Neural cell (in vitro differentiated cells): ENCODE measurements around the gene MUSK. TPM values are rescaled to one million over a fixed set of nuclear protein-coding genes. Genes with fewer than 3 reads are reported as not detected.

Experiments
- H2AFZ ChIP-seq: fragments of 200-600, 300-800 bp; sonication (generic), shearing (Covaris generic); 2 replicates; pipeline ENCODE4 v1.6.0; 2014; ENCODE audit warnings: low read depth, mild to moderate bottlenecking, antibody characterized with exemption, low read length, moderate library complexity
- H3F3A ChIP-seq: fragments of 200-600 bp; shearing (Covaris generic); 2 replicates; pipeline ENCODE4 v1.6.1; 2016; ENCODE audit warnings: mild to moderate bottlenecking, moderate library complexity, mixed read lengths, antibody characterized with exemption, low read length; ENCODE audit not compliant: insufficient read depth, poor library complexity, severe bottlenecking
- H3K27ac ChIP-seq: fragments of 200-600, 300-800 bp; sonication (generic), shearing (Covaris generic); 2 replicates; pipeline ENCODE4 v1.5.1; 2014; ENCODE audit warnings: mild to moderate bottlenecking, low read length, moderate library complexity
- H3K27me3 ChIP-seq: fragments of 300-800, 200-600 bp; sonication (generic), shearing (Covaris generic); 2 replicates; pipeline ENCODE4 v1.6.0; 2014; ENCODE audit warnings: mild to moderate bottlenecking, low read depth, low read length, moderate library complexity; ENCODE audit not compliant: insufficient read depth
- H3K36me3 ChIP-seq: fragments of 300-800, 200-600 bp; sonication (generic), shearing (Covaris generic); 2 replicates; pipeline ENCODE4 v1.5.1; 2014; ENCODE audit warnings: mild to moderate bottlenecking, antibody characterized with exemption, low read length, moderate library complexity; ENCODE audit not compliant: insufficient read depth
- H3K4me2 ChIP-seq: fragments of 300-800, 200-600 bp; sonication (generic), shearing (Covaris generic); 2 replicates; pipeline ENCODE4 v1.6.0; 2014; ENCODE audit warnings: mild to moderate bottlenecking, low read length
- H3K4me3 ChIP-seq: fragments of 300-800, 200-600 bp; sonication (generic), shearing (Covaris generic); 2 replicates; pipeline ENCODE4 v1.5.1; 2014; ENCODE audit warnings: mild to moderate bottlenecking, low read length, moderate library complexity
- H3K79me2 ChIP-seq: fragments of 200-600 bp; shearing (Covaris generic); replicated peaks from 2 replicates; pipeline ENCODE4 v1.6.0; 2014; ENCODE audit warnings: mild to moderate bottlenecking, low read length, moderate library complexity; ENCODE audit not compliant: insufficient read depth
- H3K9ac ChIP-seq: fragments of 300-800, 200-600 bp; sonication (generic), shearing (Covaris generic); 2 replicates; pipeline ENCODE4 v1.6.1; 2016; ENCODE audit warnings: mild to moderate bottlenecking, low read length, mixed read lengths
- H3K9me2 ChIP-seq: fragments of 200-600 bp; shearing (Covaris generic); 2 replicates; pipeline ENCODE4 v1.6.1; 2016; ENCODE audit warnings: mild to moderate bottlenecking, low read length, mixed read lengths; ENCODE audit not compliant: insufficient read depth
- H3K9me3 ChIP-seq: fragments of 200-600, 300-800 bp; sonication (generic), shearing (Covaris generic); 2 replicates; pipeline ENCODE4 v1.6.1; 2016; ENCODE audit warnings: mild to moderate bottlenecking, mixed run types, low read length, moderate library complexity, mixed read lengths
- H4K20me1 ChIP-seq: fragments of 200-600 bp; shearing (Covaris generic); 2 replicates; pipeline ENCODE4 v1.6.1; 2016; ENCODE audit warnings: mild to moderate bottlenecking, mixed run types; ENCODE audit not compliant: insufficient read depth
- EP300 ChIP-seq: fragments of 450-650 bp; conservative IDR thresholded peaks from 2 replicates; pipeline ENCODE4 v1.6.1; 2014; ENCODE audit warnings: antibody characterized with exemption, mild to moderate bottlenecking, moderate library complexity; ENCODE audit not compliant: poor library complexity, severe bottlenecking
- EZH2 ChIP-seq: fragments of 200-600, 300-800 bp; shearing (Covaris generic), sonication (generic); IDR thresholded peaks from 2 replicates; pipeline ENCODE4 v1.6.1; 2014; ENCODE audit warnings: antibody characterized with exemption, low read length, borderline replicate concordance, mild to moderate bottlenecking; ENCODE audit not compliant: insufficient read depth, poor library complexity, severe bottlenecking
- MXI1 ChIP-seq: fragments of 450-650 bp; conservative IDR thresholded peaks from 2 replicates; pipeline ENCODE4 v1.6.1; 2014; ENCODE audit warnings: antibody characterized with exemption, mild to moderate bottlenecking; ENCODE audit not compliant: poor library complexity, severe bottlenecking
- POLR2AphosphoS5 ChIP-seq: IDR thresholded peaks from 2 replicates; pipeline ENCODE4 v1.6.1; 2012
- RAD21 ChIP-seq: fragments of 450-650 bp; conservative IDR thresholded peaks from 2 replicates; pipeline ENCODE4 v1.6.1; 2014; ENCODE audit warnings: antibody characterized with exemption, mild to moderate bottlenecking, moderate library complexity
- SMC3 ChIP-seq: fragments of 450-650 bp; conservative IDR thresholded peaks from 2 replicates; pipeline ENCODE4 v1.6.1; 2014; ENCODE audit warnings: antibody characterized with exemption, mild to moderate bottlenecking, moderate library complexity; ENCODE audit not compliant: poor library complexity
- TAF1 ChIP-seq: IDR thresholded peaks from 2 replicates; pipeline ENCODE4 v1.6.1; 2012; ENCODE audit warnings: low read depth
- polyA plus RNA-seq: library from polyadenylated mRNA; depleted of rRNA; stranded (reverse); fragments of >200 nt; gene quantifications from 2 replicates; pipeline ENCODE4 v1.2.3, GENCODE V29; 2014
- TF ChIP-seq, protein P1 (sequence below): IDR thresholded peaks from 2 replicates; pipeline ENCODE4 v1.6.1; 2012; ENCODE audit warnings: borderline replicate concordance
- TF ChIP-seq, protein P2 (sequence below): fragments of 450-650 bp; IDR thresholded peaks from 2 replicates; pipeline ENCODE4 v1.5.1; 2014; ENCODE audit warnings: antibody characterized with exemption, mild to moderate bottlenecking, moderate library complexity; ENCODE audit not compliant: poor library complexity, severe bottlenecking

Gene MUSK
- polyA plus RNA-seq, 1 donor from 2014 or later = not detected

DNA sequence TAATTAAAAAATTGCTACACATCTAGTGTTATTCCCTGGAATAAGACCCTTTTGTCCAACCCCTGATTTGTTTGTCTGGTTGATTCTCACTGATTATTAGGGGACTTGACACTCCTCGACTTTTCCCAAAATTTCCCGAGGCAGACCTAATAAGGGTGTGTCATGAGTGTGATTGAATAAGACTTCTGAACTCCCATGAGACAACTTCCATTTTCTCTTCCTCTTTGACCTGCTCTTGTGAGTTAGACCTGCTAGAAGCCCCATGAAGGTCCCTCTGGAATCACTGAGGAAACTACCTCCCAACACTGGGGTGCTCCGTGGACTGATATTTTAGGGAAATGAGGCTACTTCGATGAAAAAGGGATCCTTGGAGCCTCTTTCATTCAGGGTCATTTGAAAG lies 83.4 kb downstream of the MUSK start:
- no peak overlapping the region for H2AFZ ChIP-seq
- TF ChIP-seq EZH2 = no peak
- TF ChIP-seq, protein P1, sequence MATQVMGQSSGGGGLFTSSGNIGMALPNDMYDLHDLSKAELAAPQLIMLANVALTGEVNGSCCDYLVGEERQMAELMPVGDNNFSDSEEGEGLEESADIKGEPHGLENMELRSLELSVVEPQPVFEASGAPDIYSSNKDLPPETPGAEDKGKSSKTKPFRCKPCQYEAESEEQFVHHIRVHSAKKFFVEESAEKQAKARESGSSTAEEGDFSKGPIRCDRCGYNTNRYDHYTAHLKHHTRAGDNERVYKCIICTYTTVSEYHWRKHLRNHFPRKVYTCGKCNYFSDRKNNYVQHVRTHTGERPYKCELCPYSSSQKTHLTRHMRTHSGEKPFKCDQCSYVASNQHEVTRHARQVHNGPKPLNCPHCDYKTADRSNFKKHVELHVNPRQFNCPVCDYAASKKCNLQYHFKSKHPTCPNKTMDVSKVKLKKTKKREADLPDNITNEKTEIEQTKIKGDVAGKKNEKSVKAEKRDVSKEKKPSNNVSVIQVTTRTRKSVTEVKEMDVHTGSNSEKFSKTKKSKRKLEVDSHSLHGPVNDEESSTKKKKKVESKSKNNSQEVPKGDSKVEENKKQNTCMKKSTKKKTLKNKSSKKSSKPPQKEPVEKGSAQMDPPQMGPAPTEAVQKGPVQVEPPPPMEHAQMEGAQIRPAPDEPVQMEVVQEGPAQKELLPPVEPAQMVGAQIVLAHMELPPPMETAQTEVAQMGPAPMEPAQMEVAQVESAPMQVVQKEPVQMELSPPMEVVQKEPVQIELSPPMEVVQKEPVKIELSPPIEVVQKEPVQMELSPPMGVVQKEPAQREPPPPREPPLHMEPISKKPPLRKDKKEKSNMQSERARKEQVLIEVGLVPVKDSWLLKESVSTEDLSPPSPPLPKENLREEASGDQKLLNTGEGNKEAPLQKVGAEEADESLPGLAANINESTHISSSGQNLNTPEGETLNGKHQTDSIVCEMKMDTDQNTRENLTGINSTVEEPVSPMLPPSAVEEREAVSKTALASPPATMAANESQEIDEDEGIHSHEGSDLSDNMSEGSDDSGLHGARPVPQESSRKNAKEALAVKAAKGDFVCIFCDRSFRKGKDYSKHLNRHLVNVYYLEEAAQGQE = no peak
- TF ChIP-seq TAF1 = no peak
- no peak for TF ChIP-seq SMC3
- TF ChIP-seq EP300 = no peak
- TF ChIP-seq RAD21 = no peak
- TF ChIP-seq, protein P2, sequence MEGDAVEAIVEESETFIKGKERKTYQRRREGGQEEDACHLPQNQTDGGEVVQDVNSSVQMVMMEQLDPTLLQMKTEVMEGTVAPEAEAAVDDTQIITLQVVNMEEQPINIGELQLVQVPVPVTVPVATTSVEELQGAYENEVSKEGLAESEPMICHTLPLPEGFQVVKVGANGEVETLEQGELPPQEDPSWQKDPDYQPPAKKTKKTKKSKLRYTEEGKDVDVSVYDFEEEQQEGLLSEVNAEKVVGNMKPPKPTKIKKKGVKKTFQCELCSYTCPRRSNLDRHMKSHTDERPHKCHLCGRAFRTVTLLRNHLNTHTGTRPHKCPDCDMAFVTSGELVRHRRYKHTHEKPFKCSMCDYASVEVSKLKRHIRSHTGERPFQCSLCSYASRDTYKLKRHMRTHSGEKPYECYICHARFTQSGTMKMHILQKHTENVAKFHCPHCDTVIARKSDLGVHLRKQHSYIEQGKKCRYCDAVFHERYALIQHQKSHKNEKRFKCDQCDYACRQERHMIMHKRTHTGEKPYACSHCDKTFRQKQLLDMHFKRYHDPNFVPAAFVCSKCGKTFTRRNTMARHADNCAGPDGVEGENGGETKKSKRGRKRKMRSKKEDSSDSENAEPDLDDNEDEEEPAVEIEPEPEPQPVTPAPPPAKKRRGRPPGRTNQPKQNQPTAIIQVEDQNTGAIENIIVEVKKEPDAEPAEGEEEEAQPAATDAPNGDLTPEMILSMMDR = no peak
- no peak for TF ChIP-seq POLR2AphosphoS5
- TF ChIP-seq MXI1 = no peak
- H3K4me3 ChIP-seq = no peak overlapping the region
- H3K27me3 ChIP-seq = no peaks in the 10 kb centered on the region
- no peaks in the 10 kb centered on the region for H3K9me3 ChIP-seq
- no peaks in the 10 kb centered on the region for H3K36me3 ChIP-seq
- H3K4me2 ChIP-seq = no peak overlapping the region
- H3F3A ChIP-seq = no peaks in the 10 kb centered on the region
- H4K20me1 ChIP-seq = no peaks in the 10 kb centered on the region
- H3K27ac ChIP-seq = no peak overlapping the region
- H3K9ac ChIP-seq = no peak overlapping the region
- no peaks in the 10 kb centered on the region for H3K9me2 ChIP-seq
- H3K79me2 ChIP-seq = no peaks in the 10 kb centered on the region

DNA sequence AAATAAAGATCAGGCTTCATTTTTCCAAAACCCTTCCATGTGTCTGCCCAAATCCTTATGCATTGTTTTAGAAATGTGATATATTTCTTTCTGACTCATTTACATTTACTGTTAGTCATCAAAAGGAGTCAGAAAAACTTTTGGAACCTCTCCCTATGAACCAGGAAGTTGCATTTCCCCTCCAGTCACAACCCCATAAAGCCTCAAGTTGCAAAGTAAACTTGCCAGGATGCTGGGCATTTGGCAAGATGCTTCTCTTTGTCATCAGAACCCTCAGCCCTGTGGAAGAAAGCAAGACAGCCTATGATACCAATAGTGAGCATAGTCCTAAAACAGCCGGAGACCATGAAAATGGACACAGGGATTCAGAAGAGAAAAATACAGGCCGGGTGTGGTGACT lies 84.2 kb downstream of the MUSK start:
- H3K27me3 ChIP-seq = no peaks in the 10 kb centered on the region
- H3K4me2 ChIP-seq = no peak overlapping the region
- H3K9me2 ChIP-seq = no peaks in the 10 kb centered on the region
- H3K36me3 ChIP-seq = no peaks in the 10 kb centered on the region
- H3K9me3 ChIP-seq = no peaks in the 10 kb centered on the region
- TF ChIP-seq POLR2AphosphoS5 (no peak), EZH2 (no peak), RAD21 (no peak), EP300 (no peak), TAF1 (no peak), SMC3 (no peak)
- TF ChIP-seq, protein P2 = no peak
- H2AFZ ChIP-seq = no peak overlapping the region
- H3K9ac ChIP-seq = no peak overlapping the region
- no peak overlapping the region for H3K4me3 ChIP-seq
- no peak overlapping the region for H3K27ac ChIP-seq
- H3K79me2 ChIP-seq = no peaks in the 10 kb centered on the region
- H4K20me1 ChIP-seq = no peaks in the 10 kb centered on the region
- no peaks in the 10 kb centered on the region for H3F3A ChIP-seq
